HL-60/S4 treated with phorbol 12-myristate 13-acetate at 8.2 ng/mL for 4 days and 3 days (cell line): Measurements from ENCODE around the gene IPPK.

Experiments
- in situ Hi-C: fragments of 300-500 bp; cut with MboI; formaldehyde crosslinking; loops from 2 replicates; pipeline ENCODE4 v1.15.0; 2022; ENCODE audit warnings: low sequenced_read_pairs

Gene IPPK

GRCh38 chr9:92686954-92687353, 17.0 kb upstream of the IPPK start:
- in situ Hi-C loops, result no loop called here

DNA sequence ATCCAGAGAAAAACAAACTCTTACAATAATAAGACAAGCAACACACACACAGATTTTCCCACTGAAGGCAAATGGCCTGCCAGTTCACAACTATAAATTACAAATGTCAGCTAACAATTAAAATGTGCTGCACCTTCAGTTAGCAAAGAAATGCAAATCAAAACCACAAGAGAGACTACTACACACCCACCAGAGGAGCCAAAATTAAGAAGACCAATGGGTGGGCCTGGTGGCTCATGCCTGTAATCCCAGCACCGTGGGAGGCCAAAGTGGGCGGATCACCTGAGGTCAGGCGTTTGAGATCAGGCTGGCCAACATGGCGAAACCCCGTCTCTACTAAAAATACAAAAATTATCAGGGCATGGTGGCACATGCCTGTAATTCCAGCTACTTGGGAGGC, 15.1 kb upstream of the IPPK start:
- in situ Hi-C loops, result no loop called here

DNA sequence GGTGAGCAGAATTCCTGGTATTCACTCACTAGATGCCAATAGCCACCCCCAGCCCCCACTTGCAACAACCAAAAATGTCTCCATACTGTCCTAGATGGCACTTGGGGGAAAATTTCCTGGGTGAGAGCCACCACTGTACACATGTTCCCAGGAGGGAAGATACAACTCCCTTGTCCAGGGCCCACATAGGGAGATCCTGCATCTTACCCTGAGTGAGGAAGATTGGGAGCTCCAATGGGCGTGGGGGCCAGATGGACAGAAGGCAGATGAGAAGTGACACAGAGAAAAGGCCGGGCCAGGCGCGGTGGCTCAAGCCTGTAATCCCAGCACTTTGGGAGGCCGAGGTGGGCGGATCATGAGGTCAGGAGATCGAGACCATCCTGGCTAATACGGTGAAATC, 12.3 kb upstream of the IPPK start:
- in situ Hi-C loops, result no loop called here

- in situ Hi-C loops, result no loop called here
These were observed 10.5 kb upstream of the IPPK start for GRCh38 chr9:92680166-92681119.

- in situ Hi-C loops, result no loop called here
These were observed 9.7 kb upstream of the IPPK start for GRCh38 chr9:92679413-92680165.

DNA sequence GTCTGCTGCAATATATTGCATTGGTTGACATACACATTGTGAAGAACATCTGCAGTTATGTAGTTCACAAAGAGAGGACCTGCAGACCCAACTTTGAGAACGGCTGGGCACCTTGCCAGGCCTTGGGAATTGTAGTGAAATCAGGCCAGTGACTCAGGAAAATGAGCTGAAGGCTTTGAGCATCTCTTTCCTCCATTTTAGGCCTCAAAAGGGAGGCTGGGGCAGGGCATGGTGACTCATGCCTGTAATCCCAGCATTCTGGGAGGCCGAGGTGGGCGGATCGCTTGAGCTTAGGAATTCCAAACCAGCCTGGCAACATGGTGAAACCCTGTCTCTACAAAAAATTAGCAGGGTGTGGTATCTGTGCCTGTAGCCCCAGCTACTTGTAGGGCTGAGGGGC, 1.4 kb upstream of the IPPK start:
- in situ Hi-C loops, result no loop called here

DNA sequence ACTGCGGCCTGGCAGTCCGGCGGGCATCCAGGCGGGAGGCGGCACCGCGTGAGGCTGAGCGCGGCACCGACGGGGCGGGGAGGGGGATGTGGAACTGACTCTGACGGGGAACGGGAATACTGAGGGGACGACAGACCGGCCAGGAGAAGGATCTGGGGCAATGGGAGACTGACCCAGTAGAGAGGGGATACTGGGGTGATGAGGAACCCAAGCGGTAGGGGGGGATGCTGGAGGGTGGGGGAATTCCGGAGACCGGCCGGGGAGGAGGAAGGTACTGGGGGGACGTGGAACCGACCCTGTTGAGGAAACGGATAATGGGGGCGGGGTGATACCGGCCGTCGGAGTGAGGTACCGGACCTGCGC, 423 bp downstream of the IPPK start:
- in situ Hi-C loops, result no loop called here

GRCh38 chr9:92668746-92669526, 995 bp downstream of the IPPK start:
- in situ Hi-C loops, result no loop called here

GRCh38 chr9:92666912-92667532, 2.9 kb downstream of the IPPK start:
- in situ Hi-C loops, result no loop called here

GRCh38 chr9:92666236-92666635, 3.7 kb downstream of the IPPK start:
- in situ Hi-C loops, result no loop called here

- in situ Hi-C loops, result no loop called here
These were observed 4.1 kb downstream of the IPPK start for GRCh38 chr9:92665836-92666235.

GRCh38 chr9:92664394-92665152, 5.4 kb downstream of the IPPK start:
- in situ Hi-C loops, result no loop called here

- in situ Hi-C loops, result no loop called here
These were observed 6.0 kb downstream of the IPPK start for GRCh38 chr9:92663951-92664350.

- in situ Hi-C loops, result no loop called here
These were observed 6.8 kb downstream of the IPPK start for GRCh38 chr9:92663126-92663525.

DNA sequence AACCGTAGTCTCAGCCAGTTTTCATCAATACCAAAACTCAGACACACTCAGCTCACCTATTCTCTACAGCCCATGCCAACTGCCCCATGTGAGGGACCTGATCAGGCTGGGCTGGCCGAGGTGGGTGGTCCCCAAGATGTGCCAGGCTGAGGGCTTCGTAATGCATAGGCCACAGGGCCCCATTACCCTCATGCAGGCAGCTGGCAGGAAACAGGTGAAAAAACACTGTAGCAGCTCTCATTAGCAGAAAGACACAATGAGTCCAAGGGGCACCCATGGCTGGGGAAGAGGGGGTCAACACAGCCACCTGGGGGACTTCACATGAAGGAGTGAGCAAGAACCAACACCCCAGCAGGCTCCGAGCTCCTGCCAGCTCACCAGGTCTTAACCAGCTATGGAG, 8.2 kb downstream of the IPPK start:
- in situ Hi-C loops, result no loop called here

DNA sequence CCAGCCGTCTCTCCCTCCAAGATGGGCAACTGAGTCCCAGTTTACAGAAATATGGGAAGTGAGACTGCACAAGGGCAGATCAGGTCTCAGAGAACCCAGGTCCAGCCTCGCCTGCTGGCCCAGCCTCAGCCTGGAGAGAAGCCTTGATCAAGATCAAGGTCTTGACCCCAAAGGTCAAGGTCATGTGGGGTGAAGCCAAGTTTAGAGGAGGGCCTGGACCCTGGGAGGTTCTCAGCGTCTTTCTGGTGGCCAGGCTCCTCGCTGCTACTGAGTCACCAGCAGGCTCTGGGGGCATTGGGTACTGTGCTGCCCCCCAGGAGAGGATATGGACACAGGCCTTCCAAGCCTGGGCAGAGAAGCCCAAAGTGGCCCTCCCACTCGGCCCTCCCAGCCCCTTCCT, 8.8 kb downstream of the IPPK start:
- in situ Hi-C loops, result no loop called here

GRCh38 chr9:92660266-92660665, 9.7 kb downstream of the IPPK start:
- in situ Hi-C loops, result no loop called here

GRCh38 chr9:92659601-92660000, 10.3 kb downstream of the IPPK start:
- in situ Hi-C loops, result no loop called here

DNA sequence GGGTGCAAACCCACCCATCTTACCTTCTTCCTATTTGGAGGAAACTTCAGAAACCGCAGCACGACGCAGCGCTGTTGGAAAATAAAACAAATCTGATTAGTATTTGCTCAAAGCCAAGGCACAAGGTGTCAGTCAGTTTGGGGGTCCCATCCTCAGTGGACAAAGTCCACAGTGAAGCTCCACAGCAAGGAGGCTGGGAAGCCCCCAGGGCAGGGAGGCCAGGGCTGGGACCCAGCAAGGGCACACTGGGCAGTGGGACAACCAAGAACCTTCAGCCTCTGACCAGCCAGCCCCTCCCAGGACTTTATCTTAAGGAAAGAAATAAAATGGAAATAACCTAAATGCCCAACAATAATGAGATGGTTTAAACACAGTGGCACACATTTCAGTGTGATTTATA, 11.3 kb downstream of the IPPK start:
- in situ Hi-C loops, result no loop called here

DNA sequence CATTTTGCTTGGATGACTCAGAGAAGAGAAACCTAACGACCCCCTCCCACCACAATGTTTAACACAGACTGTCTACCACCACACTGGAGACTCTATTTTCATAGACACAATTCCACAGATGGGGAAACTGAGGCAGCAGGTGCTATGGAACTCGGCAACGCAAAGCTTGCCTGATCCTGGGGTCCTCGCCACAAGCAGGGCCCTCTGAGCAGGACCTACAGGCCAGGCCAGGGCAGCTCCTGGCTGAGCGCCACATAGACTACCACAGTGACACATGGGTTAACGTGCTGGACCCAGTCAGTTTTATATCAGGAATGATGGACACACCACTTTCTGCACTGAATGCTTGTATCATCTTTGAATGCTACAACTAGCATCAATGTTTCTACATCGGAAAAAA, 11.8 kb downstream of the IPPK start:
- in situ Hi-C loops, result no loop called here
